HL-60/S4 (cell line): ENCODE data around the gene CDH13.

ENCODE experiments used
- in situ Hi-C: fragments of 300-500 bp; cut with MboI; formaldehyde crosslinking; loops from 2 replicates; pipeline ENCODE4 v1.14.3; 2022; ENCODE audit warnings: low sequenced_read_pairs

CDH13 gene

GRCh38 chr16:83723901-83724300 lies 1097.1 kb downstream of the CDH13 start:
- in situ Hi-C loops: no loop called here

- in situ Hi-C loops: no loop called here
Measured at GRCh38 chr16:83724585-83724984, 1097.8 kb downstream of the CDH13 start.

GRCh38 chr16:83725313-83725712 lies 1098.5 kb downstream of the CDH13 start:
- in situ Hi-C loops: no loop called here

GRCh38 chr16:83727018-83727417 lies 1100.2 kb downstream of the CDH13 start:
- in situ Hi-C loops: no loop called here

DNA sequence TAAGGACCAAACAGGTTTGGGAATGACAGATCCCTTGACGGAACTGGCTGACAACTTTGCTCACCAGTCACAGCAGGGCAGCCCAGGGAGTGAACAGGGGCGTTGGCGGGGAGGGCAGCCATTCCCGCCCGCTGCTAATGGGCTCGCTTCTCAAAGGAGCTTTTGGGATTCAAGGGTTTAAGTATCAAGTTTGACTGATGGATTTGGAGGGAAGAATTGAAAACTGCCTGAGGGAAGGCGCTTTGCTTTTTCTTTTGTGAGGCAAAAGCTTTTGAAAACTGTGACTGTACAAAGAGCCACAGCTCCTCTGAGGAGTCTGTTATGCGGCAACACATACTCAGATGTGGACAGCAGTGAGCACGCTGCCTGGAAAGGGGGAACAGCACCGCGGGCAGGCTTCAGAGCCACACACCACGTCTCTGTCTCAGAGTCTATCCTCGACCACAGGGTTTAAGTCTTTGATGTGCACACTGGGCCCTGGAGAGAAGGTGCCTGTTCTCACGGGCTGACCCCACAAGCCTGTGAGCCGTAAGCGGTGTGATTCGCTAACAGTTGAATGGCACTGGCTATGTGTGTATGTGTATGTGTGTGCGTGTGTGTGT lies 1101.1 kb downstream of the CDH13 start:
- in situ Hi-C loops: no loop called here

DNA sequence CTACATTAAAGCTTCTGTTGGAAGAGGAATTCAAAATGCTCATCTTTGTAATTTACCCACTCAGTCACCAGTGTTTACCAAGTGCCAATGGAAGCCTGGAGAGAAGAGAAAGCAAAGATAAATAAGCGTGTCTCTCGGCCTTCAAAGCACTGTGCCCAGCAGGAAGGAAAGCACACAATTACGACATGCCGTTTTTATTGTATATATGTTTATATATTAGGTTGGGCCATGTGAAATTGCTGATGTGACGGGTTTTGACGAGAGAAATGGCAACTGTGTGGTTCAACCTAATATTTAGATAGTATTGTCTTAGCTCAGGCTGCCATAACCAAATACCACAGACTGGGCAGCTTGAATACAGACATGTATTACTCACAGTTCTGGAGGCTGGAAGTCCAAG lies 1101.7 kb downstream of the CDH13 start:
- in situ Hi-C loops: no loop called here

DNA sequence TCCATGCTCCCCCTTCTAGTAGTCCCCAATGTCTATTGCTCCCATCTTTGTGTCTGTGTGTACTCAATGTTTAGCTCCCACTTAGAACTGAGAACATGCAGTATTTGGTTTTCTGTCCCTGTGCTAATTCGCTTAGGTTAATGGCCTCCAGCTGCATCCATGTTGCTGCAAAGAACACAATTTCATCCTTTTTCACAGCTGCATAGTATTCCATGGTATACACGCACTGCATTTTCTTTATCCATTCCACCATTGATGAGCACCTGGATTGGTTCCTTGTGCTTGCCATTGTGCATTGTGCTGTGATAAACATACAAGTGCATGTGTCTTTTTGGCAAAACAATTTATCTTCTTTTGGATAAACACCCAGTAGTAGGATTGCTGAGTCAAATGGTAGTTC lies 1104.0 kb downstream of the CDH13 start:
- in situ Hi-C loops: no loop called here

DNA sequence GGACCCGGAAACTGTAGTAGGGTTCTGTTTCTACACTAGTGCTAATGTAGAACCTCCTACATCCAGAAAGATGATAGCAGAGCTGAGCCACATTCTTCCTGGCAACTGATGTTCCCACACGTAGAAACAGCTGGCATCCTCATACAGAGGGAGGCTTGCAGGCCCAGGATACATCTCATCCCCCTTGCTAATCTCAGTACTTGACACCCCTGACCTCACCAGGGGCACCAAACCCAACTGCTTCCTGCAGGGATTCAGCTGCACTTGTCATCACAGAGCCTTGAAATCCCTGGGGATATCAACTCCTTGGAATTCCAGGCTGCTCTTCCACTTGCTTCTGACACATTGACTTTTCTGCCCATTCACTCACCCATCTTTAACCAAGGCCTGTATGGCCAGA lies 1105.8 kb downstream of the CDH13 start:
- in situ Hi-C loops: no loop called here

- in situ Hi-C loops: no loop called here
Measured at GRCh38 chr16:83733301-83733700, 1106.5 kb downstream of the CDH13 start.

DNA sequence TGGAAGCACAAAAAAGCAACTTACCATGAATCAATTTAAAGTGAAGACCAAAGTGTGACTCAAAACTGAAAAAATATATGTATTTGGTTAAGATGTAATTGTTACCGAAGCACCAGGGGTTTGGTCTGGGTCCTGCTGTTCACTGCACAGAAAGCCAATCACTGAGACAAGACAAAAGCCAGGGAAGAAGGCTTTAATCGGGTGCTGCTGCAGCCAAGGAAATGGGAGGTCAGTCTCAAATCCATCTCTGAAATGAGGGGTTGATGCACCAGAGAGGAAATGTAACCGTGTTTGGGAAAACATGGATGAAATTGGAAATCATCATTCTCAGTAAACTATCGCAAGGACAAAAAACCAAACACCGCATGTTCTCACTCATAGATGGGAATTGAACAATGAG lies 1107.4 kb downstream of the CDH13 start:
- in situ Hi-C loops: no loop called here

- in situ Hi-C loops: no loop called here
Measured at GRCh38 chr16:83737729-83738354, 1111.1 kb downstream of the CDH13 start.

DNA sequence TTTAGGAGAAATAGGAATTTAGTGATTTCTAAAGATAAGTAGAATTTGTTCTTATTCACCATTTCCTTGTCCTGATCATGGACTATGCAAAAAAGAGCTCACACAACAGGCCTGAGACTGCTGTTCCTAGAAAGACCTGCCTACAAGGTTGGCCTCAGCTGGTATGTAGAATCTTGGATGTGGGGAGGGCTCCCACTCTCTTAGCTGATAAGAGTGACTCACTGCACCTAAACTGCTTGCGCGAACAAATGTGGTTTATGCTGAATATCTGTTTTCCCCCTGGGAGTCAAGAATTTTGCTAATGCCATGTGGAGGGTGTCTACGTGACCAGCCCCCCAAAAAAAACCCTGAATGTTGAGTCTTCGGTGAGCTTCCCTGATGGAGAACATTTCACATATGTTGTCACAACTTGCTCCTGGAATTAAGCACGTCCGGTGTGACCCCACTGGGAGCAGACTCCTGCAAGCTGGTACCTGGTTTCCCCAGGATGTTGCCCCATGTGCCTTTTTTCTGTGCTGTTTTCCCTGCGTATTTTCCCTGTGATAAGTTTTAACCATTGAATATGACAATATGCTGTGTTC lies 1112.2 kb downstream of the CDH13 start:
- in situ Hi-C loops: no loop called here

- in situ Hi-C loops: no loop called here
Measured at GRCh38 chr16:83742124-83742899, 1115.5 kb downstream of the CDH13 start.

- in situ Hi-C loops: no loop called here
Measured at GRCh38 chr16:83743241-83743640, 1116.5 kb downstream of the CDH13 start.

DNA sequence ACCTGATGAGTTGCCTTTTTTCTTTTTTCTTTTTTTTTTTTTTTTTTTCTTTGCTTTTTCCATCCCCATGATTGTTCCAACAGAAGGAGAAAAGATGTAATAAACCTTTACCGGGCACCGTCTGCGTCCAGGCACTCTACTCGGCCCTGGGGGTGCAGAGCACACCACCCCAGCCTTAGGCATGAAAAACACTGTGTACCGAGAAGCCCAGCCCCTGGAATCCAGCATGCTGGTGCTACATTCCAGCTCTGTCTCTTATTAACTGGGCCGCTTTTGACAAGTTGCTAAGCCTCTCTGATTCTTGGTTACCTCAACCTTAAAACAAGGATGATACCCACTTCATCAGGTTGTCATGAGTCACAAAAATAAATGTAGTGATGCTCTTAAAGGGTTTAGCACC lies 1117.0 kb downstream of the CDH13 start:
- in situ Hi-C loops: no loop called here

- in situ Hi-C loops: no loop called here
Measured at GRCh38 chr16:83744441-83744981, 1117.7 kb downstream of the CDH13 start.

GRCh38 chr16:83746611-83747010 lies 1119.8 kb downstream of the CDH13 start:
- in situ Hi-C loops: no loop called here

GRCh38 chr16:83747936-83748335 lies 1121.2 kb downstream of the CDH13 start:
- in situ Hi-C loops: no loop called here

- in situ Hi-C loops: no loop called here
Measured at GRCh38 chr16:83755391-83755790, 1128.6 kb downstream of the CDH13 start.

DNA sequence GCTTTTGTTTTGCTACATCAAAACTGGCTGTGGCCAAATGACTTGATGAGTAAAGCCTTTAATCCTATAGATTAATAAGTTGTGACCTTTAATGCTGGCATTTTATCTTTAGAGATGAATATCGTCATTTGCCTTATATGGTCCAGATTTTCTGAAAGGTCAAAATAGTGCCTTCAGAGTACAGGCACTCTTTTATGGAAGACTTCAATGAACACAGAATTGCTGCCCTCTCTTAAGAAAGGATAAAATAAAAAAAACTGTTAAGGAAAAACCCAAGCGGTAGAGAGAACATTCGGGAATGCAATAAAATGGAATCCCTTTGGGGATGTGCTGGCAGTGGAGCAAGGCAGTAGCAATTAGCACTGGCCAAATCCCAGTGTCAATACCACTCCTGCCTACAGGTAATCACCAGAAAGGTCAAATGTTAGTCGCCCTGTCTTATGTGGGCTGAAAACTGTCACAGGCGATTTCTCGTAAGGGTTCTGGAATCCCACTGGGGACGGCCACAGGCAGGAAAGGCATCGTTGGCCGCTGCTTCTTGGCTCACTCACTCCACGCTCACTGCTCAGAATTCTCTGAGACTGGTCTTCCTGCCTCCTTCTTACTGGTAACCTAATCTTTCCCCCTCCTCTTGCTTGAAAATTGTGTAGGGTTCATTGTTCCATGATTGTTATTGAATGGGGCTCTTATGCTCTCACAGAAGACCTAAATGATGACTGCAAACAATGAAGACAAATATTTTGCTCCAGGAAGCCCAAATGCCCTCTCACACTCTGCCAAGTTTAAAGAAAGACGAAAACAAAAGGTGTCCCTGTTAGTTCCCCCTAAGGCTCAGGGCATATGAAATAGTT lies 1135.6 kb downstream of the CDH13 start:
- in situ Hi-C loops: no loop called here

DNA sequence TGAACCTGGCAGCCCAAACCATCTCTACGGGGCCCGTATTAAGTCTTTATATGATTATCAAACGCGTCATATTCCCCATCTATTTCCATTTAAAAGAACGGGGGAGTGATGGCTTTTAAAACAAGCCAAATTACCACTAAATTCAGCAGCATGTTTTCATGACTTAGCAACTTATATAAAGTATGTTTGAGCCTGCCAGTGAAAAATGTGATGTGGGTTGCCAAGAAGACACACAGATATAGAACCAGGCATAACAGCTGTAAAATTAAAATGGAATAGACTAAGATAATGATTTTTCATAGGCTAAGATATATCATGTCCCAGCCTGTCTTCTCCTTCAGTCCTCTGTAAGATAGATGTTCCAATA lies 1136.2 kb downstream of the CDH13 start:
- in situ Hi-C loops: no loop called here
